PFSK-1 (cell line): ENCODE results near the gene CEP162.

Source experiments
- SIN3A ChIP-seq: IDR thresholded peaks from 2 replicates; pipeline ENCODE4 v1.6.1; 2012; ENCODE audit warnings: mild to moderate bottlenecking, low read length, moderate library complexity, borderline replicate concordance; ENCODE audit not compliant: insufficient read depth
- TAF1 ChIP-seq: IDR thresholded peaks from 2 replicates; pipeline ENCODE4 v1.6.1; 2012; ENCODE audit warnings: low read length, control low read depth, borderline replicate concordance; ENCODE audit not compliant: insufficient read depth
- TF ChIP-seq, protein P1 (sequence below), 2 experiments: IDR thresholded peaks; 2 replicates each; pipeline versions ENCODE4 v1.6.1 to v1.8.0; 2011 to 2012; ENCODE audit warnings: low read depth in 2 of 2, low read length in 2 of 2, control low read depth in 1 of 2, inconsistent platforms in 1 of 2, mild to moderate bottlenecking in 1 of 2, moderate library complexity in 1 of 2; ENCODE audit not compliant: insufficient read depth in 1 of 2

DNA sequence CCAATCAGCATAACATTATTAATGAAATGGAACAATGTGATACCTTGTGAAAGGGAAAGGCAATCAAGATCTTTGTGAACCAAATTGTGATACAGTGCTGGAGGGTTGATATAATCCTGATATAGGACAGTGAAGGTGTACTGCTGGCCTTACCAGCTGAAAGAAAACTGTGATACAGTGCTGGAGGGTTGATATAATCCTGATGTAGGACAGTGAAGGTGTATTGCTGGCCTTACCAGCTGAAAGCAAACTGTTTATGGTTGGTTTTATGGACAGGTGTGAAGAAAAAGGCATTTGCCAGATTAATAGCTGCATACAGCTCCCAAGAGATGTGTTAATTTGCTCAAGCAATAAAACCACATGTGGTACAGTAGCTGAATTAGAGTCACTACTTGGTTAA lies 119.9 kb downstream of the CEP162 start:
- TF ChIP-seq, protein P1, sequence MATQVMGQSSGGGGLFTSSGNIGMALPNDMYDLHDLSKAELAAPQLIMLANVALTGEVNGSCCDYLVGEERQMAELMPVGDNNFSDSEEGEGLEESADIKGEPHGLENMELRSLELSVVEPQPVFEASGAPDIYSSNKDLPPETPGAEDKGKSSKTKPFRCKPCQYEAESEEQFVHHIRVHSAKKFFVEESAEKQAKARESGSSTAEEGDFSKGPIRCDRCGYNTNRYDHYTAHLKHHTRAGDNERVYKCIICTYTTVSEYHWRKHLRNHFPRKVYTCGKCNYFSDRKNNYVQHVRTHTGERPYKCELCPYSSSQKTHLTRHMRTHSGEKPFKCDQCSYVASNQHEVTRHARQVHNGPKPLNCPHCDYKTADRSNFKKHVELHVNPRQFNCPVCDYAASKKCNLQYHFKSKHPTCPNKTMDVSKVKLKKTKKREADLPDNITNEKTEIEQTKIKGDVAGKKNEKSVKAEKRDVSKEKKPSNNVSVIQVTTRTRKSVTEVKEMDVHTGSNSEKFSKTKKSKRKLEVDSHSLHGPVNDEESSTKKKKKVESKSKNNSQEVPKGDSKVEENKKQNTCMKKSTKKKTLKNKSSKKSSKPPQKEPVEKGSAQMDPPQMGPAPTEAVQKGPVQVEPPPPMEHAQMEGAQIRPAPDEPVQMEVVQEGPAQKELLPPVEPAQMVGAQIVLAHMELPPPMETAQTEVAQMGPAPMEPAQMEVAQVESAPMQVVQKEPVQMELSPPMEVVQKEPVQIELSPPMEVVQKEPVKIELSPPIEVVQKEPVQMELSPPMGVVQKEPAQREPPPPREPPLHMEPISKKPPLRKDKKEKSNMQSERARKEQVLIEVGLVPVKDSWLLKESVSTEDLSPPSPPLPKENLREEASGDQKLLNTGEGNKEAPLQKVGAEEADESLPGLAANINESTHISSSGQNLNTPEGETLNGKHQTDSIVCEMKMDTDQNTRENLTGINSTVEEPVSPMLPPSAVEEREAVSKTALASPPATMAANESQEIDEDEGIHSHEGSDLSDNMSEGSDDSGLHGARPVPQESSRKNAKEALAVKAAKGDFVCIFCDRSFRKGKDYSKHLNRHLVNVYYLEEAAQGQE (IDR thresholded peaks at IDR 0.05; ENCODE audit: insufficient read depth in 1 of 2, low read depth in 2 of 2, low read length in 2 of 2), result no peak
- TF ChIP-seq SIN3A, result no peak
- no peak for TF ChIP-seq TAF1
